ENCODE results near the gene OR10J1.
"Not testable (repeated sequence)": the region's sequence is repeated elsewhere in the genome, so short reads cannot be mapped to it uniquely, and the experiment has no call there.

Gene OR10J1

GRCh38 chr1:159431904-159432303 is 7.6 kb upstream of the OR10J1 start, which contains the start of gene OR10J4:
Gene OR10J4 (plus strand): TSS chr1:159432204.
- TF ChIP-seq CTCF (IDR thresholded peaks at IDR 0.05): no peak
- no peak within 1 kb of the TSS for H3K4me3 ChIP-seq
- H3K27ac ChIP-seq: no peak within 1 kb of the TSS
- DNase-seq (ENCODE audit: low spot score): no peak

- no peak for DNase-seq (ENCODE audit: low spot score)
- no peak overlapping the region for H3K27ac ChIP-seq
- no peak overlapping the region for H3K4me3 ChIP-seq
- TF ChIP-seq CTCF (IDR thresholded peaks at IDR 0.05): no peak
These were observed 3.1 kb upstream of the OR10J1 start for GRCh38 chr1:159436469-159436868.

GRCh38 chr1:159441360-159441759 is 1.8 kb downstream of the OR10J1 start:
- Histone ChIP-seq H3K27ac (no peak overlapping the region), H3K4me3 (no peak overlapping the region)
- DNase-seq (ENCODE audit: low spot score): no peak
- TF ChIP-seq CTCF (IDR thresholded peaks at IDR 0.05): no peak

- Histone ChIP-seq H3K27ac (no peak overlapping the region), H3K4me3 (no peak overlapping the region)
- no peak for DNase-seq (ENCODE audit: low spot score)
- no peak for TF ChIP-seq CTCF (IDR thresholded peaks at IDR 0.05)
These were observed 2.9 kb downstream of the OR10J1 start for GRCh38 chr1:159442428-159442827.

- no peak for TF ChIP-seq CTCF (IDR thresholded peaks at IDR 0.05)
These were observed 3.7 kb downstream of the OR10J1 start for GRCh38 chr1:159443066-159443750.

GRCh38 chr1:159444511-159444910 is 5.0 kb downstream of the OR10J1 start:
- TF ChIP-seq CTCF (IDR thresholded peaks at IDR 0.05): no peak
- H3K4me3 ChIP-seq: no peak overlapping the region
- DNase-seq (ENCODE audit: low spot score): no peak
- H3K27ac ChIP-seq: no peak overlapping the region

More at GRCh38 chr1:159443066-159443750, 3.7 kb downstream of the OR10J1 start:
- Histone ChIP-seq H3K4me3 (no peak overlapping the region), H3K27ac (no peak overlapping the region)
- no peak for DNase-seq (ENCODE audit: low spot score)

GRCh38 chr1:159448181-159448580 is 8.7 kb downstream of the OR10J1 start:
- Histone ChIP-seq H3K27ac (no peak overlapping the region), H3K4me3 (no peak overlapping the region)
- TF ChIP-seq CTCF (IDR thresholded peaks at IDR 0.05): no peak
- DNase-seq (ENCODE audit: low spot score): no peak

GRCh38 chr1:159449605-159450004 is 10.1 kb downstream of the OR10J1 start:
- not testable (repeated sequence) for H3K27ac ChIP-seq; DNase-seq (ENCODE audit: low spot score); H3K4me3 ChIP-seq
